CD4-positive, CD25-positive, alpha-beta regulatory T cell (primary cell): Measurements from ENCODE around the gene TAL1. TPM values are rescaled to one million over a fixed set of nuclear protein-coding genes. Genes with fewer than 3 reads are reported as not detected.
"Not testable (repeated sequence)": the region's sequence is repeated elsewhere in the genome, so short reads cannot be mapped to it uniquely, and the experiment has no call there.

Experiments
- ATAC-seq, 2 donors: fragments of 150-1000 bp; cut with Tn5 transposase; one replicate each; pipeline ENCODE4 v1.10.0; 2021; ENCODE audit warnings: low read depth in 2 of 2, moderate number of reproducible peaks in 2 of 2, moderate library complexity in 1 of 2
- DNase-seq, 3 donors: peaks; one replicate each; pipeline versions ENCODE4 v3.0.0 to v3.0.0-alpha.2; 2012 to 2022; ENCODE audit warnings: mixed read lengths in 1 of 3
- H3K27ac ChIP-seq: one replicate; pipeline ENCODE4 v1.7.0; 2013; ENCODE audit warnings: mild to moderate bottlenecking, low read length; ENCODE audit not compliant: insufficient read depth, poor library complexity, severe bottlenecking
- H3K27me3 ChIP-seq: one replicate; pipeline ENCODE4 v1.7.0; 2013; ENCODE audit warnings: low read length; ENCODE audit not compliant: control insufficient read depth, insufficient read depth
- H3K36me3 ChIP-seq: one replicate; pipeline ENCODE4 v1.7.0; 2013; ENCODE audit warnings: mild to moderate bottlenecking, low read length, moderate library complexity; ENCODE audit not compliant: control insufficient read depth, insufficient read depth
- H3K4me1 ChIP-seq: 2 replicates; pipeline ENCODE4 v1.7.0; 2013; ENCODE audit warnings: mild to moderate bottlenecking, low read length; ENCODE audit not compliant: insufficient read depth, control insufficient read depth, poor library complexity, severe bottlenecking
- H3K4me3 ChIP-seq: one replicate; pipeline ENCODE4 v1.7.0; 2013; ENCODE audit warnings: low read depth, mild to moderate bottlenecking, low read length, moderate library complexity
- H3K9me3 ChIP-seq, 2 experiments: 1 replicate in 1 of 2; 2 replicates in 1 of 2; pipeline ENCODE4 v1.7.0; 2013; ENCODE audit warnings: low read length in 2 of 2, mild to moderate bottlenecking in 1 of 2, moderate library complexity in 1 of 2; ENCODE audit not compliant: control insufficient read depth in 2 of 2
- H3K27ac Mint-ChIP-seq, 3 donors: one replicate each; pipeline ENCODE4 v1.8.0; 2020 to 2022; ENCODE audit warnings: mild to moderate bottlenecking in 3 of 3, mixed read lengths in 3 of 3, moderate library complexity in 2 of 3
- H3K27me3 Mint-ChIP-seq: one replicate; pipeline ENCODE4 v1.8.0; 2022; ENCODE audit warnings: mild to moderate bottlenecking, mixed read lengths
- H3K36me3 Mint-ChIP-seq: one replicate; pipeline ENCODE4 v1.8.0; 2020; ENCODE audit warnings: mixed read lengths
- H3K4me1 Mint-ChIP-seq, 4 donors: one replicate each; pipeline ENCODE4 v1.8.0; 2020 to 2022; ENCODE audit warnings: mixed read lengths in 4 of 4, mild to moderate bottlenecking in 1 of 4
- H3K4me3 Mint-ChIP-seq, 4 donors: one replicate each; pipeline ENCODE4 v1.8.0; 2020 to 2022; ENCODE audit warnings: mild to moderate bottlenecking in 4 of 4, mixed read lengths in 4 of 4, moderate library complexity in 3 of 4
- H3K9me3 Mint-ChIP-seq, 7 donors: one replicate each; pipeline ENCODE4 v1.8.0; 2020 to 2022; ENCODE audit warnings: mixed read lengths in 7 of 7, mild to moderate bottlenecking in 3 of 7, moderate library complexity in 2 of 7
- polyA plus RNA-seq, 4 donors: library from polyadenylated mRNA; unstranded; fragments of 300-500 nt; fragmentation: Illumina TruSeq; gene quantifications; one replicate each; pipeline ENCODE4 v1.2.3, GENCODE V29; 2021
- total RNA-seq: library from RNA; stranded (reverse); gene quantifications from one replicate; pipeline ENCODE4 v1.2.3, GENCODE V29; 2022

Gene TAL1
- 4.4 TPM for total RNA-seq
- polyA plus RNA-seq, result not detected

DNA sequence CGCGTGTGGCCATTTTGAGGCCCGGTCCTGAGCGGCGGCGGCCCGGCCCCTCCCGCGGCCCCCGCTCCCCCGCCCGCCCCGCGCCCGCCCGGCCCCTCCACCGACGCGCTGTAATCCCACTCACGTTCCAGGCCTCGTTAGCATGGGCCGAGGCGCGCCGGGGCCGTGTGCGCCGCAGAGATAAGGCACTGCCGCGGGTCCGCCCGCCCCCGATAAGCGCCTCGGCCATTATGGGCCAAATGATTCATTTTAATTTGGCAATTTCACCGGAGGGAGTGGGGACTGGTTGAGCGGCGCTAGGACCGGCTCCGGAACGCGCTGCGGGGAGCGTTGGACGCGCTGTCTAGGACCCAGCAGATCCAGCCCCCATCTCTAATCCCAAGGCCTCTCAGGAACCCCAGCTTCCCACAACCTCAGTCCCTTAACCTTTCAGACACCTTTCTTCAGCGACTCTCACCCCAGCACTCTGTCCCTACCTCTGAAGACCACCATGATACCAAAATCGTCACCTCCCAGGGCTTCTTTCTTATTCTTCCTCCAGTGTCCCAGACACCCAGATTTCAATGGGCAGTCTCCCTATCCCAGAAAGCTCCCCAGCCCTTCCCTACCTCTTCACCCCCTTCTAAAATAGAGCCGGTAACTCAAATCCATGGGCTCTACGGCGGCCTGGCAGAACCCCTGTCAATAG is at the start of gene TAL1:
TAL1 (minus strand) TSS at position 39 of the 688 bp plus-strand sequence. CDS start 6,337 bp downstream, outside the sequence.
- H3K4me1 Mint-ChIP-seq, result peaks cover 0 to 37% (median 21%) of the 10 kb centered on the region in 4 donors
- H3K27me3 ChIP-seq, result peaks cover 50% of the 10 kb centered on the region
- no peaks in the 10 kb centered on the region for H3K9me3 ChIP-seq
- H3K9me3 Mint-ChIP-seq, result peaks cover 0 to 5% (median 0%) of the 10 kb centered on the region in 7 donors
- peaks cover 75% of the 10 kb centered on the region for H3K27me3 Mint-ChIP-seq
- peak within 1 kb of the TSS; percentile 69 to 90 (median 82) for H3K4me3 Mint-ChIP-seq
- H3K27ac Mint-ChIP-seq, result peak within 1 kb of the TSS in 1 of 3 donors; percentile 55
- H3K4me3 ChIP-seq, result peak within 1 kb of the TSS; percentile 61
- ATAC-seq, result no peak
- no peak for DNase-seq
- H3K36me3 Mint-ChIP-seq, result no peaks in the 10 kb centered on the region
- no peaks in the 10 kb centered on the region for H3K36me3 ChIP-seq
- no peak within 1 kb of the TSS for H3K27ac ChIP-seq
- H3K4me1 ChIP-seq, result peaks cover 34% of the 10 kb centered on the region

DNA sequence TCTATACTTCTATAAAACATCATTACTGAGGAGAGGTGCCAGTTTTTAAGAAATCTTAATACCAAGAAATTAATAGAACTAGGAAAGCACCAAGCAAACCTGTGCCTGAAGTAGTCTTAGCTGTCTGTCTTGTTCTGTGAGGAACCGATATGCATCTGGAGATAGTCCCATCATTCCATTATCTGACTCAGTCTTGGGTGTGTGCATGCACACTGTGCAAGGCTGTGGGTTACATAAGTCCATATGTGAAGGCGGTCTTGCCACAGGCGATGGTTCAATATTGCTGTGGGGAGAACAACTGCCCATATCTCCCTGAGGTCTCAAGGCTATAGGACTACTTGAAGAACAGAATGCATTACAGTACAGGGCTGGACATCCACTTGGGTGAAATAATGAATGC is 48.1 kb upstream of the TAL1 start:
- Mint-ChIP-seq H3K36me3 (peaks cover 3% of the 10 kb centered on the region), H3K4me3 (no peak overlapping the region), H3K27ac (peak overlapping the region in 1 of 3 donors; percentile 0), H3K4me1 (peaks cover 0 to 6% (median 1%) of the 10 kb centered on the region in 4 donors), H3K9me3 (no peaks in the 10 kb centered on the region), H3K27me3 (no peaks in the 10 kb centered on the region)
- no peaks in the 10 kb centered on the region for H3K4me1 ChIP-seq
- H3K4me3 ChIP-seq, result no peak overlapping the region
- H3K36me3 ChIP-seq, result no peaks in the 10 kb centered on the region
- ATAC-seq, result no peak
- no peaks in the 10 kb centered on the region for H3K9me3 ChIP-seq
- H3K27me3 ChIP-seq, result no peaks in the 10 kb centered on the region
- no peak overlapping the region for H3K27ac ChIP-seq
- no peak for DNase-seq

DNA sequence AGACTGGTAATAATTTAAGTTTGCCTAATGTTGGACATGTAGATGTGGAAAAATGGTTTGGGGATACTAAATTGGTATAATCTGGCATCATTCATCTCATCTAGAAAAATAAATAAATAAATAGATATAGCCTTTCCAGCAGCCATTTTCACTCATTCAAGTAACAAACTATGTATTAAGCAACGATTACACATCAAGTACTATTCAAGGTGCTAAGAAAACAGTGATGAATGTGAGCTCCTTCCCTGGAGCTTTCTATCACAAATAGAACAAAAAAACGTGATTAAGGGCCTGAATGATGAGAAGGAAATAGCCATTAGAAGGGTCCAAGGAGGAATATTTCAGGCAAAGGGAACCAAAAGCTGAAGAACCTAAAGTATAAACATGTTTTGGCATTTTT is 44.8 kb upstream of the TAL1 start:
- DNase-seq (no peak), ATAC-seq (no peak)
- no peaks in the 10 kb centered on the region for H3K27me3 Mint-ChIP-seq
- Histone ChIP-seq H3K4me1 (no peaks in the 10 kb centered on the region), H3K27ac (no peak overlapping the region), H3K36me3 (no peaks in the 10 kb centered on the region), H3K27me3 (no peaks in the 10 kb centered on the region), H3K4me3 (no peak overlapping the region), H3K9me3 (no peaks in the 10 kb centered on the region)
- H3K27ac Mint-ChIP-seq, result no peak overlapping the region
- no peak overlapping the region for H3K4me3 Mint-ChIP-seq
- peaks cover 3 to 17% (median 12%) of the 10 kb centered on the region in 4 donors for H3K4me1 Mint-ChIP-seq
- H3K36me3 Mint-ChIP-seq, result no peaks in the 10 kb centered on the region
- H3K9me3 Mint-ChIP-seq, result no peaks in the 10 kb centered on the region

DNA sequence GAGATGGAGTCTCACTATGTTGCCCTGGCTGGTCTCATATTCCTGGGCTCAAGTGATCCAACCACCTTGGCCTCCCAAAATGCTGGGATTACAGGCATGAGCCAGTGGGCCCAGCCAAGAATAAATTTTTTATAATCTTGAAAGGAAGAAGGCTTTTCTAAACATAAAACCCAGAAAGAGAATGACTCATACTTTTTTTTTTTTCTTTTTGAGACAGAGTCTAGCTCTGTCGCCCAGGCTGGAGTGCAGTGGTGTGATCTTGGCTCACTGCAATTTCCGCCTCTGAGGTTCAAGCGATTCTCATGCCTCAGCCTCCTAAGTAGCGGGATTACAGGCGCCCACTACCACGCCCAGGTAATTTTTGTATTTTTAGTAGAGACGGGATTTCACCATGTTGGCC is 43.8 kb upstream of the TAL1 start:
- not testable (repeated sequence) for H3K27ac ChIP-seq, H3K9me3 Mint-ChIP-seq, H3K4me3 Mint-ChIP-seq, H3K36me3 Mint-ChIP-seq, H3K27ac Mint-ChIP-seq, H3K27me3 ChIP-seq, H3K4me3 ChIP-seq, DNase-seq, H3K9me3 ChIP-seq, H3K4me1 ChIP-seq, H3K36me3 ChIP-seq, H3K27me3 Mint-ChIP-seq, ATAC-seq
- peaks cover 3 to 17% (median 12%) of the 10 kb centered on the region in 4 donors for H3K4me1 Mint-ChIP-seq

DNA sequence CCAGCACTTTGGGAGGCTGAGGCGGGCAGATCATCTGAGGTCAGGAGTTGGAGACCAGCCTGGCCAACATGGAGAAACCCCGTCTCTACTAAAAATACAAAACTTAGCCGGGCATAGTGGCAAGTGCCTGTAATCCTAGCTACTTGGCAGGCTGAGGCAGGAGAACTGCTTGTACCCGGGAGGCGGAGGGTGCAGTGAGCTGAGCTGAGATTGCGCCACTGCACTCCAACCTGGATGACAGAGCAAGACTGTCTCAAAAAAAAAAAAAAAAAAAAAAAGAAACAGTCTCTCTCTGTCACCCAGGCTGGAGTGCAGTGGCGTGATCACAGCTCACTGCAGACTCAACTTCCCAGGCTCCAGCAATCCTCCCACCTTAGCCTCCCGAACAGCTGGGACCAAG is 33.5 kb upstream of the TAL1 start:
- not testable (repeated sequence) for H3K27ac Mint-ChIP-seq

DNA sequence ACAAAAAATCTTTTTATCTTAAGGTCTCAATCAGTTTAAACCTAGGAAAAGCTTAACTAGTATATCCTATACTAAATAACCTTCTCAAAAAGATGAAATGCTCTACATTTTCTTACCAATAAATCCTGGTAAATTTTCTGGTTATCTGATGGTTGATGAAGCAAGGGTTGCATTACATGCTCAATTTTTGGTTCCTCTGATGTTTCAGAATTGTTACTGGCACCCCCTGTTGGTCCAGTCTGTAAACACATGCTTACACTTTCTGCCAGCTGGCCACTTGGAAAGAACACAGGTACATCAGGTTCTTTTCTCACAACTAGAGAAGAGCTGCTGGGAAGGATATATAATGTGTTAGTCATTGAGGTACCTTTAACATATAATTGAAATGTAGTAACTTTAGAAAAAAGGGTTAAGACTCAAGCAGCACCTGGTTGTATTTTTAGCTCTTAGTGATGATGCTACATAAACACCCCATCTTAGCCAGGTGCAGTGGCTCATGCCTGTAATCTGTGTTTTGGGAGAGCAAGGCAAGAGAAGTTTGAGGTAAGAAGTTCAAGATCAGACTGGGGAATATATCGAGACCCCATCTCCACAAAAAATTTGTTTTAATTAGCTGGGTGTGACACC is 30.9 kb upstream of the TAL1 start:
- peaks cover 0 to 1% (median 0%) of the 10 kb centered on the region in 4 donors for H3K4me1 Mint-ChIP-seq
- no peak overlapping the region for H3K27ac ChIP-seq
- no peaks in the 10 kb centered on the region for H3K27me3 Mint-ChIP-seq
- no peaks in the 10 kb centered on the region for H3K27me3 ChIP-seq
- peak overlapping the region in 1 of 3 donors; percentile 9 for H3K27ac Mint-ChIP-seq
- no peak overlapping the region for H3K4me3 Mint-ChIP-seq
- ATAC-seq, result no peak
- DNase-seq, result peak in 2 of 3 donors; percentile 45 to 65
- peaks cover 3% of the 10 kb centered on the region for H3K36me3 Mint-ChIP-seq
- no peaks in the 10 kb centered on the region for H3K9me3 ChIP-seq
- H3K4me3 ChIP-seq, result no peak overlapping the region
- H3K36me3 ChIP-seq, result no peaks in the 10 kb centered on the region
- no peaks in the 10 kb centered on the region for H3K4me1 ChIP-seq
- H3K9me3 Mint-ChIP-seq, result no peaks in the 10 kb centered on the region

More for the DNA sequence above, 33.5 kb upstream of the TAL1 start:
- not testable (repeated sequence) for ATAC-seq, H3K4me1 ChIP-seq, H3K9me3 Mint-ChIP-seq, H3K27me3 Mint-ChIP-seq, H3K36me3 ChIP-seq, H3K36me3 Mint-ChIP-seq, H3K27ac ChIP-seq, H3K4me1 Mint-ChIP-seq, H3K27me3 ChIP-seq, H3K4me3 Mint-ChIP-seq, H3K4me3 ChIP-seq, H3K9me3 ChIP-seq, DNase-seq

DNA sequence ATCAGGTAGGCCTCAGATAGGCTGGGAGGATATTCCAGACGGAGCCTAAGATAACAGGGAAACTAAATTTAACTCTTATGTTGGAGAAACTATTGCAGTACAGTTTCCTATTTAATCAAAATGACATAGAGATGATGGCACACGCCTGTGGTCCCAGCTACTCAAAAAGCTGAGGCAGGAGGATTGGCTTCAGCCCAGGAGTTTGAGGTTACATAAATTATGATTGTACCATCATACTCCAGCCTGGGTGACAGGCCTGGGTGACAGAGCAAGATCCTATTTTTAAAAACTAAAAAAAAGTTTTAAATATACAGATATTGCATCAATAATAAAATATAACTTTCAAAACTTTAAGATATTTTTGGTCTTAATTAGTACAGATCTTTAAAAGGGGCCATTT is 25.2 kb upstream of the TAL1 start:
- no peaks in the 10 kb centered on the region for H3K9me3 ChIP-seq
- ATAC-seq (no peak), DNase-seq (no peak)
- peaks cover 0 to 1% (median 0%) of the 10 kb centered on the region in 4 donors for H3K4me1 Mint-ChIP-seq
- H3K4me3 Mint-ChIP-seq, result no peak overlapping the region
- no peaks in the 10 kb centered on the region for H3K36me3 ChIP-seq
- no peak overlapping the region for H3K4me3 ChIP-seq
- H3K27me3 Mint-ChIP-seq, result no peaks in the 10 kb centered on the region
- no peak overlapping the region for H3K27ac Mint-ChIP-seq
- H3K36me3 Mint-ChIP-seq, result no peaks in the 10 kb centered on the region
- H3K27ac ChIP-seq, result no peak overlapping the region
- no peaks in the 10 kb centered on the region for H3K9me3 Mint-ChIP-seq
- no peaks in the 10 kb centered on the region for H3K27me3 ChIP-seq
- no peaks in the 10 kb centered on the region for H3K4me1 ChIP-seq

DNA sequence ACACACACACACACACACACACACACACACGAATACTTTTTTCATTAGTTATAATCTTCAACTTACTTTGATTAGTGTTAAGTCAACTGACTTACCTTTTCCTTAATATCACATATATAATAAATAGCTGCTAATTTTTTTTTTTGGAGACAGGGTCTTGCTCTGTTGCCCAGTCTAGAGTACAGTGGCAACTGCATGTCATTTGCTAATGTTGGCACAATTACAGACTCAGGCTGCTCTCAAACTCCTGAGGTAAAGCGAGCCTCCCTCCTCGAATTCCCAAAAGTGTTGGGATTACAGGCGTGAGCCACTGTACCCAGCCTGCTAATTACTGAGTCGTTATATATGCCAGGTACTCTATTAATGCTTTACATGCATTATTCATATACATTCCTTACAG is 20.8 kb upstream of the TAL1 start:
- Histone ChIP-seq H3K27me3 (no peaks in the 10 kb centered on the region), H3K36me3 (no peaks in the 10 kb centered on the region), H3K4me3 (no peak overlapping the region), H3K9me3 (no peaks in the 10 kb centered on the region), H3K27ac (no peak overlapping the region), H3K4me1 (no peaks in the 10 kb centered on the region)
- peaks cover 5% of the 10 kb centered on the region for H3K36me3 Mint-ChIP-seq
- H3K4me1 Mint-ChIP-seq, result no peaks in the 10 kb centered on the region
- no peak for ATAC-seq
- DNase-seq, result no peak
- H3K9me3 Mint-ChIP-seq, result no peaks in the 10 kb centered on the region
- no peaks in the 10 kb centered on the region for H3K27me3 Mint-ChIP-seq
- peak overlapping the region in 1 of 3 donors; percentile 63 for H3K27ac Mint-ChIP-seq
- H3K4me3 Mint-ChIP-seq, result no peak overlapping the region
